Rectal smooth muscle tissue (tissue), 1 donor: ENCODE results near the gene CD53.
"Not testable (repeated sequence)": the region's sequence is repeated elsewhere in the genome, so short reads cannot be mapped to it uniquely, and the experiment has no call there.

Experiments
- H3K27ac ChIP-seq: one replicate; pipeline ENCODE4 v1.7.0; 2013; ENCODE audit warnings: low read depth, low read length, inconsistent platforms
- H3K27me3 ChIP-seq: one replicate; pipeline ENCODE4 v1.7.0; 2013; ENCODE audit warnings: low read length; ENCODE audit not compliant: control insufficient read depth, insufficient read depth
- H3K36me3 ChIP-seq: one replicate; pipeline ENCODE4 v1.7.0; 2013; ENCODE audit warnings: low read length; ENCODE audit not compliant: control insufficient read depth, insufficient read depth
- H3K4me1 ChIP-seq: one replicate; pipeline ENCODE4 v1.7.0; 2013; ENCODE audit warnings: low read length; ENCODE audit not compliant: control insufficient read depth, insufficient read depth
- H3K4me3 ChIP-seq: one replicate; pipeline ENCODE4 v1.7.0; 2013; ENCODE audit warnings: low read length
- H3K9ac ChIP-seq: one replicate; pipeline ENCODE4 v1.7.0; 2013; ENCODE audit warnings: low read length

The CD53 gene

DNA sequence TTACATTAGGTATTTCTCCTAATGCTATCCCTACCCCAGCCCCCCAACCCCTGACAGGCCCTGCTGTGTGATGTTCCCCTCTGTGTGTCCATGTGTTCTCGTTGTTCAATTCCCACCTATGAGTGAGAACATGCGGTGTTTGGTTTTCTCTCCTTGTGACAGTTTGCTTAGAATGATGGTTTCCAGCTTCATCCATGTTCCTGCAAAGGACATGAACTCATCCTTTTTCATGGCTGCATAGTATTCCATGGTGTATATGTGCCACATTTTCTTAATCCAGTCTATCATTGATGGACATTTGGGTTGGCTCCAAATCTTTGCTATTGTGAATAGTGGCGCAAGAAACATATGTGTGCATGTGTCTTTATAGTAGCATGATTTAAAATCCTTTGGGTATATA lies 58.1 kb downstream of the CD53 start:
- H3K4me1 ChIP-seq, H3K27ac ChIP-seq, H3K27me3 ChIP-seq, H3K9ac ChIP-seq, H3K36me3 ChIP-seq, H3K4me3 ChIP-seq: not testable (repeated sequence)

DNA sequence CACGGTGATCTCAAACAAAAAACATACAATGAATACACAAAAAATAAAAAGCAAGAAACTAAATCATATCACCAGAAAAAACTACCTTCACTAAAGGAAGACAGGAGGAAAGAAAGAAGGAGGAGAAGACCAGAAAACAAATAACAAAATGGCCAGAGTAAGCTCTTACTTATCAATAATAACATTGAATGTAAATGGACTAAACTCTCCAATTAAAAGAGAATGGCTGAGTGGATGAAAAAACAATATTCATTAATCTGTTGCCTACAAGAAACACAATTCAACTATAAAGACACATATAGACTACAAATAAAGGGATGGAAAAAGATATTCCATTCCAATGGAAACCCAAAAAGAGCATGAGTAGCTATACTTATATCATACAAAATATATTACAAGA lies 63.6 kb downstream of the CD53 start:
- H3K27me3 ChIP-seq, result no peaks in the 10 kb centered on the region
- H3K9ac ChIP-seq, result no peak overlapping the region
- no peak overlapping the region for H3K4me3 ChIP-seq
- H3K36me3 ChIP-seq, result no peaks in the 10 kb centered on the region
- no peaks in the 10 kb centered on the region for H3K4me1 ChIP-seq
- H3K27ac ChIP-seq, result no peak overlapping the region

DNA sequence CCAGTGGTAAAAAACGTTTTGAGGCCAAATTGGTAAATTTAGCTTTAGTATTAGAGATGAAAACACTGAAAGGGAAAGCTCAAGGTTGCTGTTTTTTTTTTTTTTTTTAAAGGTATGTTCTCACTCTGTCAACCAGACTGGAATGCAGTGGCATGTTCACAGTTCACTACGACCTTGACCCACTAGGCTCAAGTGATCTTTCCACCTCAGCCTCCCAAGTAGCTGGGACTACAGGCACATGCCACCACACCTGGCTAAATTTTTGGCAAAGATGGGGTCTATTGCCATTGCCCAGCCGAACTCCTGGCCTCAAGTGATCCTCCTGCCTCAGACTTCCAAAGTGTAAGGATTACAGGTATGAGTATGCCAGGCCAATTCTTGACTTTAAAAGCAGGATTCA lies 71.9 kb downstream of the CD53 start:
- no peak overlapping the region for H3K27ac ChIP-seq
- no peak overlapping the region for H3K9ac ChIP-seq
- H3K36me3 ChIP-seq, result peaks cover 2% of the 10 kb centered on the region
- H3K4me1 ChIP-seq, result no peaks in the 10 kb centered on the region
- no peaks in the 10 kb centered on the region for H3K27me3 ChIP-seq
- no peak overlapping the region for H3K4me3 ChIP-seq

DNA sequence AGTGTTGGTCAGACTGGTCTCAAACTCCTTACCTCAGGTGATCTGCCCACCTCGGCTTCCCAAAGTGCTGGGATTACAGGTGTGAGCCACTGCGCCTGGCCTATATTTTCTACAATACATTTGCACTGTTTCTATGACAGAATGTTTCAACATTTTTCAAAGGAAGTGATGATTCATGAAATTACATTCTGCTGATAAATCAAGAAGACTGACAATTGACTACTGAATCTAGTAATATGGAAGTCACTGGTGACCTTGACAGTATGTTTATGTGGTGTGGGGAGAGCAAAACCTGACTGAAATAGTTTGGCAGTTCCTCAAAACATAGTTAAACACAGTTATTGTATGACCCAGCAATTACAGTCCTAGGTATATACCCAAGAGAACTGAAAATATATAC lies 72.7 kb downstream of the CD53 start:
- Histone ChIP-seq H3K4me3 (no peak overlapping the region), H3K36me3 (peaks cover 3% of the 10 kb centered on the region), H3K4me1 (no peaks in the 10 kb centered on the region), H3K9ac (no peak overlapping the region), H3K27me3 (no peaks in the 10 kb centered on the region), H3K27ac (no peak overlapping the region)

DNA sequence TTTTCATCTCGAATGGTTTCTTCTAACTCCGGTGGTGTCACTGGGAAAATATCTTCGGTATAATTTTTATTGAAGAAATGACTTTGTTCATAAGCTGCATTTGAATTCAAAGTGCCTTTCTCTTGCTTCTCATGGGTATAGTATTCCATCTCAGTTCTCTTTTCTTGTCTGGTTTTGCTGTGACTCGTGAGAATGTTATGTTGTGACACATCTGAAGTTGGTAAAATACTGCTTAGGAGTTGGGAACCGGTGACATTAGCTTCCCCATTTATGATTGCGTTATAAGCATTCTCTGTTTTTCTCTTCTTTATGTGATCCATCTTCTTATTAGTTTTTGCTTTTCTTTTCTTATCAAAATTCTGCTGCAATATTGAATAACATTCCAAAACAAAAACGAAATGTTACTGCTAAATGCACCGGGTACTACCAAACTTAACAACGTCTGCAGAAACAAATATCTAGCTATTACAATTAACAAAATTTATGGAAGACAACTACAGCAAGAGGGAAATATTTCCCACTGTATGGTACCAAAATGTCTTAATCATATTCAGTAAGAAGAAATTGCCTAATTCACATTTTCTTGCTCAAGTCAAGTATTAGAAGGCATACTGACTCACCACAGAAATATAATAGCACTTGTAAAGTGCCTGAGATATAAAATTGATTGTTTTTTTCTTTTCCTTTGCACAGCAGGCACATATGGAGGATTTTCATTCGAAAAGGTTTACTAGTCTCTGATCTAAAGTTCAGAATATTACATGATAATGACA lies 75.3 kb downstream of the CD53 start:
- no peak overlapping the region for H3K9ac ChIP-seq
- H3K36me3 ChIP-seq, result peaks cover 5% of the 10 kb centered on the region
- no peak overlapping the region for H3K27ac ChIP-seq
- no peak overlapping the region for H3K4me3 ChIP-seq
- no peaks in the 10 kb centered on the region for H3K4me1 ChIP-seq
- H3K27me3 ChIP-seq, result no peaks in the 10 kb centered on the region
